GM13976 (cell line): ENCODE measurements around the gene APEX1.

ENCODE experiments used
- DNase-seq: peaks from one replicate; pipeline ENCODE4 v3.0.0; 2012; ENCODE audit warnings: low spot score
- in situ Hi-C: fragments of 300-500 bp; cut with MboI; formaldehyde crosslinking; loops from one replicate; pipeline ENCODE4 v1.12.0; 2022; ENCODE audit warnings: low sequenced_read_pairs, mixed read lengths, inconsistent platforms; ENCODE audit not compliant: unreplicated experiment
- TF ChIP-seq, protein P1 (sequence below): IDR thresholded peaks from 2 replicates; pipeline ENCODE4 v1.5.1; 2012; ENCODE audit warnings: borderline replicate concordance, mild to moderate bottlenecking; ENCODE audit not compliant: insufficient read depth; ENCODE audit errors: extremely low read depth, missing control alignments, control extremely low read depth

Gene APEX1

DNA sequence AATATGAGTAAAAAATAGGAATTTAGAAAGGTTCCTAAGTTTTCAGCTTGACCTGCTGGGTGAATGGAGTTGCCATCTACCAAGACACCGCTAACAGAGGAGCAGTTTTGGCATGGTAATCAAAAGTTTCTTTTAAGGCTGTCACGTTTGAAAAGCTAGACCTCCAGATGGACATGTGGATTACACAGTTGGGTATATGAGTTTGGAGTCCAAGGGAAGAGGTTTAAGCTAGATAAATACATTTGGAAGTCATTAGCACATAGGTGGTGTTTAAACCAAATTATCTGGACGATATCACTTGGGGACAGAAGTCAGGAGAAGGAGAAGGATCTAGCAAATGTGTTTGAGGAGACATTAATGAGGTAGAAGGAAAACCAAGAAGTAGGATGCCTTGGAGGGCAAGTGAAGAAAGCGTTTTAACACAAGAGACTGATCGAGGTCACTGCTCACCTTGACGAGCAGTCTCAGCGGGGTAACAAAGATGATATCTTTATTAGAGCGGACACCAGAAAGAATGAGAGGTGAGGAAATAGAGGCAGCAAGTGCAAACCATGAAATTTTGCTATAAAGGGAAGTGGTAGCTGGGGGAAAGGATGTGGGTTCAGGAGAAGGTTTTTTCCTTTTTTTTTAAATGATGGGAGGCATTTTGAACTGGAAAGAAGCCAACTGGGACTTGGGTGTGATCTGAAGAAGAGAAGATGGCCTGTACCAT is 31.8 kb downstream of the APEX1 start:
- TF ChIP-seq, protein P1, sequence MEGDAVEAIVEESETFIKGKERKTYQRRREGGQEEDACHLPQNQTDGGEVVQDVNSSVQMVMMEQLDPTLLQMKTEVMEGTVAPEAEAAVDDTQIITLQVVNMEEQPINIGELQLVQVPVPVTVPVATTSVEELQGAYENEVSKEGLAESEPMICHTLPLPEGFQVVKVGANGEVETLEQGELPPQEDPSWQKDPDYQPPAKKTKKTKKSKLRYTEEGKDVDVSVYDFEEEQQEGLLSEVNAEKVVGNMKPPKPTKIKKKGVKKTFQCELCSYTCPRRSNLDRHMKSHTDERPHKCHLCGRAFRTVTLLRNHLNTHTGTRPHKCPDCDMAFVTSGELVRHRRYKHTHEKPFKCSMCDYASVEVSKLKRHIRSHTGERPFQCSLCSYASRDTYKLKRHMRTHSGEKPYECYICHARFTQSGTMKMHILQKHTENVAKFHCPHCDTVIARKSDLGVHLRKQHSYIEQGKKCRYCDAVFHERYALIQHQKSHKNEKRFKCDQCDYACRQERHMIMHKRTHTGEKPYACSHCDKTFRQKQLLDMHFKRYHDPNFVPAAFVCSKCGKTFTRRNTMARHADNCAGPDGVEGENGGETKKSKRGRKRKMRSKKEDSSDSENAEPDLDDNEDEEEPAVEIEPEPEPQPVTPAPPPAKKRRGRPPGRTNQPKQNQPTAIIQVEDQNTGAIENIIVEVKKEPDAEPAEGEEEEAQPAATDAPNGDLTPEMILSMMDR, result no peak
- no peak for DNase-seq

DNA sequence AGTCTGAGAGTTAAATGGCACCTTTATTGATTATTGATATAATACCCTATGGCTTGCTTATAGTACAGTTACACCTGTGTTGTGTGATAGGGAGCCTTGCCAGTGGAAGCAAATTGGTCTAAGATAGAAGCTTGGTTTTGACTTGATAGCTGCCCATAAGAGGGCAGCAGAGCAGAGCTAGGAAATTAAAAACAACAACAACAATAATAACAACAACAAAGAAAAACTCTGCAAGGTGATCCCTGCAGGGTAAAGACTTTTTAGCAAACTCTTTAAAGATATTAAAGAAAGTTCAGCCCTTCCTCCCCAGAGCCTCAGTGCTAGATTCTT is 32.3 kb downstream of the APEX1 start:
- TF ChIP-seq, protein P1, result no peak
- in situ Hi-C loops, result no loop called here
- no peak for DNase-seq

More for the DNA sequence above, 31.8 kb downstream of the APEX1 start:
- in situ Hi-C loops, result no loop called here

DNA sequence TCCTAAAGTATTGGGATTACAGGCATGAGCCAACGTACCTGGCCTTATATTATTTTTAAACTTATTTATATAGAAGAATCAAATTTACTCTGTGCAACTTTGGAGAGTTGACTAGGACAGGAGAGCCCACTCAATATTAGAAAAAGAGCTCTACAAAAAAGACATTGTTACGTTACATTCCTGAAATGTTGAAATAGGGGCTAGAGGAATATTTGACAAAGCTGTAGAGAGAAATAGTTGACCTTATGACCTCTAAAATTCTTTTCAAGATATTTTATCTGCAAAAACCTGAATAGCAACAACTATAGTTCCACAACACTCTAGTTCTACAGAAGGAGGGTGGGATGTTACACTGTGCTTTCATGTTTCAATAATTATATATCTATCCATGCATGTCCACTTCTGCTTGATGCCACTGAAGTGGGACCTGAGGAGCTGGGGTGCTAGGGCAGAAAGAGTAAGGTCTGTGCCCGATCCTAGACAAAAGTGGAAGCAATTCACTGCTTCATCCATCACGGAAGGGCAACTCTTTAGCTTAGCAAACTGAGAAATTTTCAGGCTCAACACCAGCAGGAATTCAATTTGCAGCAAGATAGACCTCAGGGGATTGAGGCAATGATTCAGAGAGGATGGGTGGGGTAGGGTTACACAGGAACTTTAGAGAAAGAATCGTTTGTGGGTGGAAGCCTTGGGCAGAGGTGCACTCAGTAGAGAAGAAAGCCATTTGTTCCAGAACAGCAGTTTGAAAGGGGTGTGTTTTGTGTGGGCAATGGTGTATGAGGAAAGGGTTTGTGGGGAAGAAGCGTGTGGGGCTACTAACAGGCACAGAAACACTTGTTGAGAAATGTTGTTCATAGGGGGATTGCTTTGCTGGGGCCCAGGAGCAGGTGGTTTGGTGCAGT is 34.3 kb downstream of the APEX1 start:
- in situ Hi-C loops, result no loop called here
- no peak for DNase-seq
- TF ChIP-seq, protein P1, result no peak

DNA sequence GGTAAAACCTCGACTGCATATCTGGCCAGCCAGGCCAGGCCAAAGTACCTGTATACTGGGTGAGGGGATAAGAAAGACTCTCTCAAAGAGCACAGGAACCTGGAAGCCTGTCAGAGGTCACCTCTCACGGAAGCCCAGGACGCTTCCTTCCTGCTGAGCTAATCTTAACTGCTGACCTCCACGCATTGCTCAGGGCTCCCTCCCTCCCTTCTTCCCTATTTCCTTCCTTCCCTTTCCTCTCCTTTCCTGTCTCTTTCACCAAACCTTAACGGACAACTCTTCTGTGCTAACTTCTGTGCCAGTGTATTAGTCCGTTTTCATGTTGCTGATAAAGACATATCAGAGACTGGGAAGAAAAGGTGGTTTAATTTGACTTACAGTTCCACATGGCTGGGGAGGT is 35.5 kb downstream of the APEX1 start:
- in situ Hi-C loops, result no loop called here
- TF ChIP-seq, protein P1, result no peak
- no peak for DNase-seq

DNA sequence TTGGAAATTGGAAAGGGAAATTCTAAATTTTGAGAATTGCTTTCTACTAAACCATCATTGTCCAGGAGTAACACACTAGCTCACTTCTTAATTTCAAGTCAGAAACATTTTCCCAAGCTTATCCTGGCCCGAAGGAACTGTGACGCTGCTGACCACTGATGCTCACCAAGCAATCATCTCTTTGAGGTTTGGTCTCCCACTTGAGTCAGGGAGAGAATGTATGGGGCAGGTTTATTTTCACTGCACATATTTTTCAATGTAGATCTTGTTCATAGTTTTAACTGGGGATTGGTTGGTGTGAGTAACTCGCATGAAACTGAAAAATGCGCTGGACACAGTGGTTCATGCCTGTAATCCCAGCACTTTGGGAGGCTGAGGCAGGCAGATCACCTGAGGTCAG is 37.5 kb downstream of the APEX1 start:
- in situ Hi-C loops, result no loop called here
- TF ChIP-seq, protein P1, result no peak

DNA sequence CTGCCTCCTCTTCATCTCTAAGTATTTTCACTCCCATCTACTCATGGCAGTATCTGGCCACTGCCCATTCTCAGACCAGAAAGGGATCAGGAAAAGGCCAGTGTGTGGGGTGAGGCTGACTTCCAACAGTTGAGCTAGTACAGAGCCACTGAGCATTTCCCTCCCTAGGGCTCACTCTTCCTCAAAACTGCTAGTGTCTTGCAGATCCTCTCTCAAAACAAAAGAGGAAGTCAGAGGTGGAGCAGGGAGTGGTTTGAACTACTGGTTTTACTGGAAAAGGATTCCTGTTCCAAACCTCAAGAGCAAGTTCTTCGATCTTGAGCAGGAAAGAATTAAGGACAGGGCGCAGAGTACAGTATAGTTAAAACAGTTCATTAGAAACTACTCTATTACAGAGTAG is 38.6 kb downstream of the APEX1 start:
- in situ Hi-C loops, result no loop called here
- DNase-seq, result no peak
- TF ChIP-seq, protein P1, result no peak

More for the DNA sequence above, 37.5 kb downstream of the APEX1 start:
- no peak for DNase-seq
